Panc1 (cell line): ENCODE data around the gene OSBPL5. TPM values are rescaled to one million over a fixed set of nuclear protein-coding genes. Genes with fewer than 3 reads are reported as not detected.

ENCODE experiments used
- ATAC-seq: fragments of 200-7000 bp; cut with Tn5 transposase; 2 replicates; pipeline ENCODE4 v1.9.1; 2020; ENCODE audit warnings: mild to moderate bottlenecking, moderate library complexity
- BruUV-seq: library from RNA; stranded (reverse); fragments of 400-500 nt; replicated peaks from 2 replicates; lab custom pipeline; 2021; lab: Mats Ljungman, UMichigan
- CTCF ChIA-PET: fragments of 300-600 bp; sonication (Branson Sonifier 250); formaldehyde crosslinking; loops from one replicate; lab custom pipeline; 2022; ENCODE audit warnings: antibody characterized with exemption; lab: Charles Lee
- POLR2A ChIA-PET: fragments of 300-600 bp; sonication (Branson Sonifier 250); formaldehyde crosslinking; loops from one replicate; lab custom pipeline; 2022; ENCODE audit warnings: antibody characterized with exemption; lab: Charles Lee
- DNase-seq: peaks from one replicate; pipeline ENCODE4 v3.0.0-alpha.2; 2010; ENCODE audit warnings: low read depth, low spot score
- H3K27ac ChIP-seq: 2 replicates; pipeline ENCODE4 v1.5.1; 2011; ENCODE audit warnings: mild to moderate bottlenecking, low read length, inconsistent platforms
- H3K27me3 ChIP-seq: fragments of 200-500 bp; sonication (Bioruptor generic); 2 replicates; pipeline ENCODE4 v1.6.0; 2014; ENCODE audit warnings: low read length, inconsistent platforms; ENCODE audit not compliant: control insufficient read depth, insufficient read depth
- H3K36me3 ChIP-seq: fragments of 200-500 bp; sonication (Bioruptor generic); 2 replicates; pipeline ENCODE4 v1.5.1; 2014; ENCODE audit warnings: inconsistent platforms, mild to moderate bottlenecking, low read length, moderate library complexity; ENCODE audit not compliant: control insufficient read depth, insufficient read depth
- H3K4me1 ChIP-seq: 2 replicates; pipeline ENCODE4 v1.5.1; 2011; ENCODE audit warnings: inconsistent platforms, mild to moderate bottlenecking, low read length, moderate library complexity; ENCODE audit not compliant: control insufficient read depth, insufficient read depth
- H3K4me3 ChIP-seq, 2 experiments: 2 replicates each; pipeline ENCODE4 v1.5.1; 2011 to 2012; ENCODE audit warnings: low read depth in 2 of 2, low read length in 2 of 2, mild to moderate bottlenecking in 2 of 2, inconsistent platforms in 1 of 2, moderate library complexity in 1 of 2
- H3K9me3 ChIP-seq: fragments of 200-500 bp; sonication (Bioruptor generic); 2 replicates; pipeline ENCODE4 v1.5.1; 2014; ENCODE audit warnings: low read depth, mild to moderate bottlenecking, inconsistent platforms, low read length, moderate library complexity; ENCODE audit not compliant: control insufficient read depth, insufficient read depth
- POLR2AphosphoS5 ChIP-seq: IDR thresholded peaks from 2 replicates; pipeline ENCODE4 v1.6.1; 2012; ENCODE audit warnings: mild to moderate bottlenecking, low read depth, low read length, moderate library complexity
- SIN3A ChIP-seq: IDR thresholded peaks from 2 replicates; pipeline ENCODE4 v1.6.1; 2012; ENCODE audit warnings: low read depth, mild to moderate bottlenecking, low read length, moderate library complexity, borderline replicate concordance; ENCODE audit not compliant: insufficient read depth
- TCF7L2 ChIP-seq: IDR thresholded peaks from 2 replicates; pipeline ENCODE4 v1.6.1; 2011; ENCODE audit warnings: mild to moderate bottlenecking, low read depth, low read length, inconsistent platforms
- in situ Hi-C: cut with HindIII; loops from 2 replicates; pipeline ENCODE4 v1.10.0; 2016; ENCODE audit warnings: low sequenced_read_pairs, low pct_unique_long_range_greater_than_20kb
- intact Hi-C: fragments of 100-400 bp; cut with micrococcal nuclease; formaldehyde crosslinking; loops from one replicate; pipeline ENCODE4 v1.10.0; 2022; ENCODE audit not compliant: unreplicated experiment
- total RNA-seq: library from RNA; stranded (reverse); gene quantifications from one replicate; pipeline ENCODE4 v1.2.1, GENCODE V29; 2021; ENCODE audit not compliant: unreplicated experiment
- TF ChIP-seq, protein P1 (sequence below), 2 experiments: IDR thresholded peaks; 2 replicates each; pipeline ENCODE4 v1.6.1; 2011 to 2012; ENCODE audit warnings: low read depth in 2 of 2, control low read depth in 1 of 2, low read length in 1 of 2, mild to moderate bottlenecking in 1 of 2, moderate library complexity in 1 of 2; ENCODE audit not compliant: insufficient read depth in 1 of 2
- TF ChIP-seq, protein P2 (sequence below): fragments of 450-650 bp; IDR thresholded peaks from 2 replicates; pipeline ENCODE4 v1.5.1; 2017; ENCODE audit warnings: mild to moderate bottlenecking

The OSBPL5 gene
- total RNA-seq, 1 experiment from 2014 or later, result 20.2 TPM

DNA sequence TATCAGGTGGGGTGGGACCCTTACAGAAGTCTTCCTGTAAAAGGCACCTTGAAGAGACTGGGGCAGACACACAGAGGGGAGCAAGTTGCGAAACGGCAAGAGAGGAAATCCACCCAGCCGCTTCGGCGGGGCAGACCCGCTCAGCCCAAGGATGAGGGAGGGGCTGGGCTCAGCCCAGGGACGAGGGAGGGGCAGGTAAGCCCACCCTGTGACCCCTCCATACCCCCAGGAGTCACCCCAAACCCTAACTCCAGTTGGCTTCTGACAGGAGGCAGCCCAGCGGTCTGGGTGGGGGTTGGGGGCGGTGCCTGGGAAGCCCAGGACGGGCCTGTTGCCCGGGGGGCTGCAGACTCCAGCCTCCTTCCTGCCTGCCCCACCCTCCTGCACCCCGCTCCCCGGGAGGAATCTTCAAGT lies 965 bp downstream of the OSBPL5 start:
- Histone ChIP-seq H3K9me3 (no peaks in the 10 kb centered on the region), H3K4me3 (peak overlapping the region; percentile 50 to 70), H3K4me1 (peaks cover 40% of the 10 kb centered on the region), H3K27ac (peak overlapping the region; percentile 55; the same call in 1 of the 2 replicates), H3K27me3 (no peaks in the 10 kb centered on the region), H3K36me3 (no peaks in the 10 kb centered on the region)
- ChIA-PET POLR2A (no interaction called here), CTCF (interaction anchor here (0.5 kb wide), 1 partner anchor 53 kb away, joined by 3 read pairs; no protein-coding TSS in a partner anchor)
- in situ Hi-C loops (no loop called here), intact Hi-C loops (no loop called here)
- DNase-seq (no peak), ATAC-seq (no peak)
- TF ChIP-seq, protein P1, sequence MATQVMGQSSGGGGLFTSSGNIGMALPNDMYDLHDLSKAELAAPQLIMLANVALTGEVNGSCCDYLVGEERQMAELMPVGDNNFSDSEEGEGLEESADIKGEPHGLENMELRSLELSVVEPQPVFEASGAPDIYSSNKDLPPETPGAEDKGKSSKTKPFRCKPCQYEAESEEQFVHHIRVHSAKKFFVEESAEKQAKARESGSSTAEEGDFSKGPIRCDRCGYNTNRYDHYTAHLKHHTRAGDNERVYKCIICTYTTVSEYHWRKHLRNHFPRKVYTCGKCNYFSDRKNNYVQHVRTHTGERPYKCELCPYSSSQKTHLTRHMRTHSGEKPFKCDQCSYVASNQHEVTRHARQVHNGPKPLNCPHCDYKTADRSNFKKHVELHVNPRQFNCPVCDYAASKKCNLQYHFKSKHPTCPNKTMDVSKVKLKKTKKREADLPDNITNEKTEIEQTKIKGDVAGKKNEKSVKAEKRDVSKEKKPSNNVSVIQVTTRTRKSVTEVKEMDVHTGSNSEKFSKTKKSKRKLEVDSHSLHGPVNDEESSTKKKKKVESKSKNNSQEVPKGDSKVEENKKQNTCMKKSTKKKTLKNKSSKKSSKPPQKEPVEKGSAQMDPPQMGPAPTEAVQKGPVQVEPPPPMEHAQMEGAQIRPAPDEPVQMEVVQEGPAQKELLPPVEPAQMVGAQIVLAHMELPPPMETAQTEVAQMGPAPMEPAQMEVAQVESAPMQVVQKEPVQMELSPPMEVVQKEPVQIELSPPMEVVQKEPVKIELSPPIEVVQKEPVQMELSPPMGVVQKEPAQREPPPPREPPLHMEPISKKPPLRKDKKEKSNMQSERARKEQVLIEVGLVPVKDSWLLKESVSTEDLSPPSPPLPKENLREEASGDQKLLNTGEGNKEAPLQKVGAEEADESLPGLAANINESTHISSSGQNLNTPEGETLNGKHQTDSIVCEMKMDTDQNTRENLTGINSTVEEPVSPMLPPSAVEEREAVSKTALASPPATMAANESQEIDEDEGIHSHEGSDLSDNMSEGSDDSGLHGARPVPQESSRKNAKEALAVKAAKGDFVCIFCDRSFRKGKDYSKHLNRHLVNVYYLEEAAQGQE (IDR thresholded peaks at IDR 0.05; ENCODE audit: insufficient read depth in 1 of 2, low read depth in 2 of 2, low read length in 1 of 2), result no peak
- no peak for TF ChIP-seq TCF7L2
- no peak for TF ChIP-seq SIN3A
- TF ChIP-seq, protein P2, sequence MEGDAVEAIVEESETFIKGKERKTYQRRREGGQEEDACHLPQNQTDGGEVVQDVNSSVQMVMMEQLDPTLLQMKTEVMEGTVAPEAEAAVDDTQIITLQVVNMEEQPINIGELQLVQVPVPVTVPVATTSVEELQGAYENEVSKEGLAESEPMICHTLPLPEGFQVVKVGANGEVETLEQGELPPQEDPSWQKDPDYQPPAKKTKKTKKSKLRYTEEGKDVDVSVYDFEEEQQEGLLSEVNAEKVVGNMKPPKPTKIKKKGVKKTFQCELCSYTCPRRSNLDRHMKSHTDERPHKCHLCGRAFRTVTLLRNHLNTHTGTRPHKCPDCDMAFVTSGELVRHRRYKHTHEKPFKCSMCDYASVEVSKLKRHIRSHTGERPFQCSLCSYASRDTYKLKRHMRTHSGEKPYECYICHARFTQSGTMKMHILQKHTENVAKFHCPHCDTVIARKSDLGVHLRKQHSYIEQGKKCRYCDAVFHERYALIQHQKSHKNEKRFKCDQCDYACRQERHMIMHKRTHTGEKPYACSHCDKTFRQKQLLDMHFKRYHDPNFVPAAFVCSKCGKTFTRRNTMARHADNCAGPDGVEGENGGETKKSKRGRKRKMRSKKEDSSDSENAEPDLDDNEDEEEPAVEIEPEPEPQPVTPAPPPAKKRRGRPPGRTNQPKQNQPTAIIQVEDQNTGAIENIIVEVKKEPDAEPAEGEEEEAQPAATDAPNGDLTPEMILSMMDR, result no peak
- TF ChIP-seq POLR2AphosphoS5, result no peak
- no TSS peak for BruUV-seq

DNA sequence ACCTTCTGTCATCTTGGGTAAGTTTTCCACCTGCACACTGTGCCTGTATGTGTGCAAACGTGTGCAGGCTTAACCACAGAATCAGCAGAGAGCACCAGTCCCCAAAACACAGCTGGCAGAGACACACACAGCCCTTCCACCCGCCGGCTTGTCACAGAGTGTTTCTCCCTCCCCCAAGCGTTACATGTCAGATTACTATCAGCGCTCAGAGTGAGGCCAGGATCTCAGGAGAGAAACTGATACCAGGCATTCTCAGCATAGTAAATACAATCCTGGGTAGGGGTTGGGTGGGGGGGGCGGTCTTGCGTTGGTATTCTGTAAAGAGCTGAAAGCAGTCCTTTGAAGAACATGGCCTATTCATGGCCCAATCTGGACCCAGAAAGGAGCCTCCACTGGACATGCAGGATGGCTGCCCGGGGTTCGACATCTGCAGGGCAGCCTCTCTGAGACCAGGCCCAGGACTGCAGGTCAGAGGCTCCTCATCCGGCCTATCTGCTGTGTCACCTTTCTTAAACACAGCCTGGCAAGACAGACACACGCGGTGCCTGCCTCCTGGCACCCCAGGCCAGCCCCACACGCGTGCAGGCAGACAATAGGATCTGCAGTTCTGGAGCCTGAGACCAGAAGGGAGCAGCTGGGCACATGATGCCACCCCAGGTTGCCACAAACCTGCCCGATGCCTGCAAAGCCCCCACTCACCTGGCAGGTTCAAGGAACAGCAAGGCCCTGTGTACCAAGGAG lies 1.7 kb downstream of the OSBPL5 start:
- H3K36me3 ChIP-seq, result no peaks in the 10 kb centered on the region
- intact Hi-C loops, result no loop called here
- CTCF ChIA-PET, result interaction anchor here (0.5 kb wide), 2 partner anchors 53 to 678 kb away, joined by 3 read pairs; no protein-coding TSS in a partner anchor
- peak overlapping the region in 1 of 2 experiments; percentile 70; a peak in 2 of 4 replicates for H3K4me3 ChIP-seq
- ATAC-seq (no peak), DNase-seq (no peak)
- H3K27ac ChIP-seq, result no peak overlapping the region
- H3K27me3 ChIP-seq, result no peaks in the 10 kb centered on the region
- TF ChIP-seq POLR2AphosphoS5, result no peak
- TF ChIP-seq, protein P2, result no peak
- TF ChIP-seq TCF7L2, result no peak
- TF ChIP-seq, protein P1 (IDR thresholded peaks at IDR 0.05; ENCODE audit: insufficient read depth in 1 of 2, low read depth in 2 of 2, low read length in 1 of 2), result no peak
- TF ChIP-seq SIN3A, result no peak
- in situ Hi-C loops, result no loop called here
- no TSS peak for BruUV-seq
- POLR2A ChIA-PET, result no interaction called here
- peaks cover 38% of the 10 kb centered on the region for H3K4me1 ChIP-seq
- no peaks in the 10 kb centered on the region for H3K9me3 ChIP-seq
